ENCODE data around the gene CS. TPM values are rescaled to one million over a fixed set of nuclear protein-coding genes. Genes with fewer than 3 reads are reported as not detected.

Gene CS
- total RNA-seq, 1 experiment from 2014 or later = 254 TPM

- no peak for TF ChIP-seq CTCF (IDR thresholded peaks at IDR 0.05; ENCODE audit: unreplicated experiment)
- H3K27me3 Mint-ChIP-seq (ENCODE audit: unreplicated experiment) = no peaks in the 10 kb centered on the region
- no TSS peak for BruUV-seq (replicated peaks)
- no peaks in the 10 kb centered on the region for H3K9me3 Mint-ChIP-seq (ENCODE audit: low read depth, unreplicated experiment)
- H3K4me1 Mint-ChIP-seq (ENCODE audit: low read depth, unreplicated experiment) = no peaks in the 10 kb centered on the region
- peaks cover 51% of the 10 kb centered on the region for H3K36me3 Mint-ChIP-seq (ENCODE audit: insufficient read depth, unreplicated experiment)
- H3K4me3 Mint-ChIP-seq (ENCODE audit: low read depth, unreplicated experiment) = peak within 1 kb of the TSS; percentile 100
- CTCF ChIA-PET = interaction anchor here (0.6 to 2.2 kb wide), 8 partner anchors 11 to 572 kb away, joined by 3 to 22 read pairs (median 4); partner anchors contain the start of genes PAN2, RNF41 and STAT2
- H3K27ac Mint-ChIP-seq (ENCODE audit: unreplicated experiment) = peak within 1 kb of the TSS; percentile 99
- peak; percentile 98 for DNase-seq
- intact Hi-C loops (cut with micrococcal nuclease; ENCODE audit: unreplicated experiment) = loop anchor here (1.0 kb wide), 2 partner anchors 17 to 148 kb away; partner anchors contain the start of gene PAN2
Observed at GRCh38 chr12:56315622-56316473, 15.7 kb upstream of the CS start, which contains the start of gene CNPY2. CNPY2 (minus strand) TSS chr12:56315988; CDS start chr12:56315217, 771 bp downstream.

- no peaks in the 10 kb centered on the region for H3K9me3 Mint-ChIP-seq (ENCODE audit: low read depth, unreplicated experiment)
- BruUV-seq (replicated peaks) = TSS peak; percentile 74
- TF ChIP-seq CTCF (IDR thresholded peaks at IDR 0.05; ENCODE audit: unreplicated experiment) = no peak
- no peaks in the 10 kb centered on the region for H3K4me1 Mint-ChIP-seq (ENCODE audit: low read depth, unreplicated experiment)
- H3K36me3 Mint-ChIP-seq (ENCODE audit: insufficient read depth, unreplicated experiment) = peaks cover 57% of the 10 kb centered on the region
- peak overlapping the region; percentile 99 for H3K27ac Mint-ChIP-seq (ENCODE audit: unreplicated experiment)
- CTCF ChIA-PET = interaction anchor here (1.0 to 2.2 kb wide), 6 partner anchors 11 to 149 kb away, joined by 3 to 22 read pairs (median 8); partner anchors contain the start of genes PAN2, RNF41 and STAT2
- peak overlapping the region; percentile 100 for H3K4me3 Mint-ChIP-seq (ENCODE audit: low read depth, unreplicated experiment)
- H3K27me3 Mint-ChIP-seq (ENCODE audit: unreplicated experiment) = no peaks in the 10 kb centered on the region
- no peak for DNase-seq
- intact Hi-C loops (cut with micrococcal nuclease; ENCODE audit: unreplicated experiment) = no loop called here
Observed at GRCh38 chr12:56315249-56315621, 15.1 kb upstream of the CS start.

- Mint-ChIP-seq H3K27me3 (ENCODE audit: unreplicated experiment) (no peaks in the 10 kb centered on the region), H3K27ac (ENCODE audit: unreplicated experiment) (no peak overlapping the region), H3K36me3 (ENCODE audit: insufficient read depth, unreplicated experiment) (peaks cover 82% of the 10 kb centered on the region), H3K9me3 (ENCODE audit: low read depth, unreplicated experiment) (no peaks in the 10 kb centered on the region), H3K4me3 (ENCODE audit: low read depth, unreplicated experiment) (no peak overlapping the region), H3K4me1 (ENCODE audit: low read depth, unreplicated experiment) (no peaks in the 10 kb centered on the region)
- intact Hi-C loops (cut with micrococcal nuclease; ENCODE audit: unreplicated experiment) = no loop called here
- TF ChIP-seq CTCF (IDR thresholded peaks at IDR 0.05; ENCODE audit: unreplicated experiment) = no peak
- CTCF ChIA-PET = no interaction called here
- no TSS peak for BruUV-seq (replicated peaks)
- DNase-seq = no peak
Observed at GRCh38 chr12:56311003-56311402, 10.9 kb upstream of the CS start.

- H3K4me3 Mint-ChIP-seq (ENCODE audit: low read depth, unreplicated experiment) = no peak overlapping the region
- H3K27me3 Mint-ChIP-seq (ENCODE audit: unreplicated experiment) = no peaks in the 10 kb centered on the region
- H3K4me1 Mint-ChIP-seq (ENCODE audit: low read depth, unreplicated experiment) = no peaks in the 10 kb centered on the region
- H3K27ac Mint-ChIP-seq (ENCODE audit: unreplicated experiment) = no peak overlapping the region
- intact Hi-C loops (cut with micrococcal nuclease; ENCODE audit: unreplicated experiment) = no loop called here
- CTCF ChIA-PET = interaction anchor here (0.6 kb wide), 1 partner anchor 13 kb away, joined by 4 read pairs; no protein-coding TSS in a partner anchor
- DNase-seq = no peak
- H3K9me3 Mint-ChIP-seq (ENCODE audit: low read depth, unreplicated experiment) = no peaks in the 10 kb centered on the region
- peaks cover 79% of the 10 kb centered on the region for H3K36me3 Mint-ChIP-seq (ENCODE audit: insufficient read depth, unreplicated experiment)
- no peak for TF ChIP-seq CTCF (IDR thresholded peaks at IDR 0.05; ENCODE audit: unreplicated experiment)
- BruUV-seq (replicated peaks) = no TSS peak
Observed at GRCh38 chr12:56308714-56309113, 8.6 kb upstream of the CS start.

All from Calu3 (cell line).